B cell (primary cell): ENCODE data around the gene ZFHX2.
"Not testable (repeated sequence)": the region's sequence is repeated elsewhere in the genome, so short reads cannot be mapped to it uniquely, and the experiment has no call there.

Experiments
- EZH2 ChIP-seq: IDR thresholded peaks from 2 replicates; pipeline ENCODE4 v1.6.1; 2012; ENCODE audit warnings: borderline replicate concordance, low read depth, mild to moderate bottlenecking, moderate library complexity, low read length; ENCODE audit not compliant: insufficient read depth, poor library complexity, severe bottlenecking
- TF ChIP-seq, protein P1 (sequence below): fragments of 200-600 bp; IDR thresholded peaks from one replicate; pipeline ENCODE4 v1.8.0; 2022; ENCODE audit warnings: antibody characterized with exemption, mild to moderate bottlenecking

DNA sequence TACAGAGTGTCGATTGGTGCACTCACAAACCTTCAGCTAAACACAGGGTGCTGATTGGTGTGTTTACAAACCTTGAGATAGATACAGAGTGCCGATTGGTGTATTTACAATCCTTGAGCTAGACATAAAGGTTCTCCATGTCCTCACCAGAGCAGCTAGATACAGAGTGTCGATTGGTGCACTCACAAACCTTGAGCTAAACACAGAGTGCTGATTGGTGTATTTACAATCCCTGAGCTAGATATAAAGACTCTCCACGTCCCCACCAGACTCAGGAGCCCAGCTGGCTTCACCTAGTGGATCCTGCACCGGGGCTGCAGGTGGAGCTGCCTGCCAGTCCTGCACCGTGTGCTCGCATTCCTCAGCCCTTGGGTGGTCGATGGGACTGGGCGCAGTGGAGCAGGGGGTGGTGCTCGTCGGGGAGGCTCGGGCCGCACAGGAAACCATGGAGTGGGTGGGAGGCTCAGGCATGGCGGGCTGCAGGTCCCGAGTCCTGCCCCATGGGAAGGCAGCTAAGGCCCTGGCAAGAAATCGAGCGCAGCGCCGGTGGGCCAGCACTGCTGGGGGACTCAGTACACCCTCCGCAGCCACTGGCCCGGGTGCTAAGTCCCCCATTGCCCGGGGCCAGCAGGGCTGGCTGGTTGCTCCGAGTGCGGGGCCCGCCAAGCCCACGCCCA, 33.1 kb upstream of the ZFHX2 start:
- TF ChIP-seq, protein P1, sequence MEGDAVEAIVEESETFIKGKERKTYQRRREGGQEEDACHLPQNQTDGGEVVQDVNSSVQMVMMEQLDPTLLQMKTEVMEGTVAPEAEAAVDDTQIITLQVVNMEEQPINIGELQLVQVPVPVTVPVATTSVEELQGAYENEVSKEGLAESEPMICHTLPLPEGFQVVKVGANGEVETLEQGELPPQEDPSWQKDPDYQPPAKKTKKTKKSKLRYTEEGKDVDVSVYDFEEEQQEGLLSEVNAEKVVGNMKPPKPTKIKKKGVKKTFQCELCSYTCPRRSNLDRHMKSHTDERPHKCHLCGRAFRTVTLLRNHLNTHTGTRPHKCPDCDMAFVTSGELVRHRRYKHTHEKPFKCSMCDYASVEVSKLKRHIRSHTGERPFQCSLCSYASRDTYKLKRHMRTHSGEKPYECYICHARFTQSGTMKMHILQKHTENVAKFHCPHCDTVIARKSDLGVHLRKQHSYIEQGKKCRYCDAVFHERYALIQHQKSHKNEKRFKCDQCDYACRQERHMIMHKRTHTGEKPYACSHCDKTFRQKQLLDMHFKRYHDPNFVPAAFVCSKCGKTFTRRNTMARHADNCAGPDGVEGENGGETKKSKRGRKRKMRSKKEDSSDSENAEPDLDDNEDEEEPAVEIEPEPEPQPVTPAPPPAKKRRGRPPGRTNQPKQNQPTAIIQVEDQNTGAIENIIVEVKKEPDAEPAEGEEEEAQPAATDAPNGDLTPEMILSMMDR, result not testable (repeated sequence)
- TF ChIP-seq EZH2, result not testable (repeated sequence)
